HG03103 (cell line): Measurements from ENCODE around the gene FOXL2NB.

Experiments
- ATAC-seq: cut with Tn5 transposase; IDR thresholded peaks from one replicate; pipeline ENCODE4 v1.9.1; 2021; ENCODE audit warnings: low read depth; ENCODE audit not compliant: unreplicated experiment

Gene FOXL2NB

DNA sequence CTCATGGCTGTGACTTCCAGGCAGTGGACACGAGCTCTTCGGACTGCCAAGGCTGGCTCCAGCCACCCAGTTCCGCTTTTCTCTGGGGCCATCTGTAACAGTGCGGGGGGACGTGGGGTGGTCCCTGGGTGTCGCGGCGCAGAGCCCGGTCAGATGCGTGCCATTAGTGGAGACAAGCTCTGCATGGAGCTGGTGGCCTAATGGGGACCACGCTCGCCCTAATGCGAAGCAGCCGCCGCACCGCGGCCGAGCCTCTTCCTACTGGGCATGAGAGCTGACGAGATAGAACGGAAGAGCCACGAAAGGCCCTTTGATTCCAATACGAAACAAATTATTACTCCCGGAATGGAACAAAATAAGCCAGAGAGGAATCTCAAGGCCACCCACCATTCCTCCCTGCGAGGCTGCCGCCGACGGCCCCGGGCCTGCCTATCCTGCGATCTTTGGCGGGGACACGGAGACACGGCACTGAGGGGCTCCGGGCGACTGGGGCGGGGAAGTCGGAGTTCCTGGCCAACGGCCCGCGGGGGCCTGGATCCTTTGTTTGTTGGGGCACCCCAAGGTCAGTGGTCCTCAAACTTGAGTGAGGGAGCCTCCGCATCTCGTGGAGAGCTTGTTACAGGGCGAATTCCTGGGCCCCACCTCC, 18.2 kb upstream of the FOXL2NB start:
- no peak for ATAC-seq

GRCh38 chr3:138933068-138933668, 13.8 kb upstream of the FOXL2NB start:
- no peak for ATAC-seq

GRCh38 chr3:138933981-138934691, 12.9 kb upstream of the FOXL2NB start:
- ATAC-seq = no peak

DNA sequence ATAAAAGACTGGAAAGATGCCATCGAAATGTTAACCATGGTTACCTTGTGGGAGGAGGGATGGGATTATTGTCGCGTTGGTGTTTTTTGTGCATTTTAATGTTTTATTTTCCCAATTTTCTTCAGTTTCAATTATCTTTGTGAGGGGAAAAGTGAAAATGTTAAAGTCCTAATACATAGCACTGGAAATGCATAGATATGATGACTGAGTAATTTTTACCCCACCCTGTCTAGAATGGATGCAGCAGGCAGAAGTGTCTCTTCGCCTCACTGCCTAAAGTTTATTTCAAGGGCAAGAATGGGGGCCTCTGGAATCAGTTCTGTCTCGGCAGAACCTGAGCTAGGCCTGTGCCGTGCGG, 11.5 kb upstream of the FOXL2NB start:
- ATAC-seq = no peak

DNA sequence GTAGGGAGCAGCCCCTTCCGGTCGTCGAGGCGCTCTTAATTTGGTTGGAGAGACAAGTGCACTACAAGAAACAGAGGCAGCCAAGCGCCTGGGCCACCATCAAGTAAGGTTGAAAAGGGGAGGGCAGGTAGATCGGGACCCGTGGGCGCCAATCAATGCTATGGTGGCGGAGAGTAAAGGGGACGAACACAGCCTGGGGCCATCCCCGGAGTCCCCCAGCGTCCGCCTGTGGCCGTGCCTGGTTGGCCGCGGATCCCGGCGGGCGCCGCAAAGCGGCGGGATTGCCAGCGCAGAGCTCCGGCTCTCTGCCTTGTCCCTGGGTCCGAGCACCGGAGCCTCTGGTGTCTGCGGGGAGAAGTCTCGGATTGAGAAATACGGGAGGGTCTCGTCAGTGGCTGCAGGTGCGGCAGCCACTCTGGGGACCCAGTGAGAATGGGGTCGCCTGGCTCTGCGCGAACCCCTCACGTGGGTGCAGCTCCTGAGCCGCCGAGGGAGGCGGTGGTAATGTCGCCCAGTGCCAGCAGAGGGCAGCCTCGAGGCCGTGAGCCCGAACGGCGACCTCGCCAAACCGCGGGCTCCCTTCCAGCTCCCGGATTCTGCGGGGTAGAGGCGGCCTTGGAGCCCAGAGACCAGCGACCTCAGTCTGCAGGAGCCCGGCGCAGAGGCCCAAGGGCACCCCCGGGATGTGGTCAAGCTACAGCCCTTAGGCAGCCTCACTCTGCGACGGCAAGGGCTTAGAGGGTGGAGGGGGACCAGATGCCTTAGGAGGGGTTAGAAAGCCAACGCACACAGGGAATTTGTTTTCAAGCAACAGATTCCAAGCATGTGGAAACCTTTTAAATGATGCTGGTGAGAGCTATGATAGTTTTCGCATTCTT, 10.9 kb upstream of the FOXL2NB start:
- peak; percentile 62 for ATAC-seq

- no peak for ATAC-seq
These were observed 10.0 kb upstream of the FOXL2NB start for GRCh38 chr3:138936741-138937689.

GRCh38 chr3:138937690-138938055, 9.3 kb upstream of the FOXL2NB start:
- ATAC-seq = no peak

DNA sequence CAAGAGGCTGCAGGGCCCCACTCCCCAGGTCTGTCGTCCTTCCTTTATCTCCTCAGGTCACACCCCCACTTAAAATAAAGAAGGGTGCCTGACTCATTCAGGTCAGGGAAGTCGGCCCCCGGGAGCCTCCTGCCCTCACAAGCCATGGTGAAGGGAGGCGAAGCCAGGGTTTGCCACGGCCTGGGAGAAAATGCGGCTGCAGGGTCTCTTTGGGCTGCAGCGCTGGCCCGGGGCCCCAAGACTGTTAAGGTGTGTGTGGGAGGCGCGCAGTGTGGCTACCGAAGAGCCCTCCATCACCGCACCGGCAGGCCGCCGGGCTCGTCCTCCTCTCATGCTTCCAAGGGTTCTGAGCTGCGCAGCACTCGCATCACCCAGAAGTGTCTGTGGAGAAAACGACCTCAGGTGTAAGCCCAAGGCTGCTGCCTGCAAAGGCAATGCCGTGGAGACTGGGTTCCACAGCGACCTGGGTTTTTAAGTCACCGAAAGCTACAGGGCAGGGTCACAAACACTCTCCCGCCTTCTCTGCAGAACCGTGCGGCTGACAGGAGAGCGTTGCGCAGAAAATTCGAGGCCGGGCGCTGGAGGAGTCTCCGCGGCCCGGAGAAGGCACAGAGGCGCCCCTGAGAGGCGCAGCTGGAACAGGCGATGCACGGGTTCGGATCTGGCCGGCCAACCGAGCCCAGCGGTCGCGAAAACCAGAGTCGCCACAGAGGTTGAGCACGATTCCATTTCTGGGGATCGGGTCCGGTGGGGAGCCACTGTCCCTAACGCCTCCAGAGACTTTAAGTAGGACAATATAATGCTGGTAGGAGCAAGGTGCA, 8.8 kb upstream of the FOXL2NB start:
- no peak for ATAC-seq

DNA sequence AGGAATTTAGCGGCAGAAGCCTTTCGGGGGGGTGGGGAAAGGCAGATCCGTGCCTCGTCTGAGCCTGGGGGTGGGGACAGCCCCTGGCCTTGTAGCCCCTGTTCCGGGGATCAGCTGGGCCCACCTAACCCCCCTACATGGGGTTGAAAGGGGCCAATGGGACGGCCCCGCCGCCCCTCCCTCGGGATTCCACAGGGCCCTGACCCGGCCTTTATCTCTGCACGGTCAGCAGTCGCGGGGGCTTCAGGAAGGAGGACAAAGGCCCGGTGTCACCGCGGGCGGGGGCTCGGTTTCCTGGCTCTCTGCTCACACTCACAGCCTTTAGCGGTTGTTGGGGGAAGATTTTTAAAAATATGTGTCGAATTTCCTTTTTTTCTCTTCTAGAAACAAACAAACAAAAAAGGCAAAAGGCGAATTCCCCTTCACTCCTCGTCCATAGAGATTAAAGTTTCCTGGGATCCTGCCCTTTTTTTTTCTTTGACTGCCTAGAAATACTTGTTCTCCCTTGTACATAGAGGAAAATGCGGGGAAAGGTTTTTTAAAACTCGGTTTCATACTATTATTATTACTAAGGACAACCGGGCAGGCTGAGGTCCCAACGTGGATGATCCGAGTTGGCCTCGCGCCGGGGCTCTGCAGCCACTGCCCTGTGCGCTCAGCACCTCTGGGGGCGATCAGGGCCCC, 8.0 kb upstream of the FOXL2NB start:
- no peak for ATAC-seq

DNA sequence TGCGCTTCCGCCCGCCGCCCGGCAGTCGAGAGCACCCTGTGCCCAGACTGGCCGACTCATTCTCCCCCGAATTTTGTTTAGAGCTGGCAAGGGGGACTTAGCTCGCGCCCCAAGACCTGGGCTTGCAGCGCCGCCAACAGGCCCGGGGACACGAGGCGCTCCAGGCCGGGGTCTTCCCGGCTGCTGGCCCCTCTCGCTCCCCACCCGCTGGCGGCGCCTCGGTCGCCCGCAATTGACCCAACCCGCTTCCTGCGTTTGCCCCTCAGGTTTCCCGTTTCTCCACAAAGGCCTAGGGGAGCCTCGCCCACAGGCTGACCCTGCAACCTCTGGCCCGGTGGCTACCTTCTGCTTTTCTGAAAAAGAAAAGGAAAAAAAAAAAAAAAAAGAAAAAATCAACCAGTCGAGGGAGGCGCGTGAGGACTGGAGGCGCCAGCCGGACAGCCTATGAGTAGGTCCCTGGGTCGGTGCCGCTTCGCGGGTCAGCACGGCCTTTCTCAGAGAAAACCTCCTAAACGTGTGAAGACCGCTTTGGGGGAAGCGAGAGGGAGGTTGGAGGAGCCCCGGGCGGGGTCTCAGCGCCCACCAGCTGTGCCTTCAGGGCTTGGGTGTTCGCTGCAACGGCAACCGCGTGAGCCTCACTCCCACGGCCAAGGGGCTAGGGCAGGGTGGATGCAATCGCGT, 7.3 kb upstream of the FOXL2NB start:
- ATAC-seq = no peak

DNA sequence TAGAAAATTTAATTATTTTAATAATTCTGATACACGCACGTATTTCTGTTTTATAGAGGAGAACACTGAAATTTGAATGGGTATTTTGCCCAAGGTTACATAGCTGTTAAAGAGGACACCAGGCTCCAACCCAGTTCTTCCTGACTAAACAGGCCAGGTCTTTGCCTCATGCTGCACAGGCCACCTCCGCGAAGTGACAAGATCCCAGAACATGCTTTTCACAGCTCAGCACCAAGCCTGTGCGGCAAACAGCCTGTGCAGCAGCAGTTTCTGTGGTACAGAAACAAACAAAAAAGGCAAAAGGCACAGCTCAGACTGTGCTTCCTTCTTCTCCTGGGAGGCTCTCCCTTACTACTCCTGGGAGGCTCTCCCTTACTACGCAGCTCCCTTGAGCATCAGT, 6.6 kb upstream of the FOXL2NB start:
- ATAC-seq = no peak

GRCh38 chr3:138941259-138941885, 5.6 kb upstream of the FOXL2NB start:
- ATAC-seq = no peak

- ATAC-seq = no peak
These were observed 4.7 kb upstream of the FOXL2NB start for GRCh38 chr3:138942271-138942670.

- ATAC-seq = no peak
These were observed 4.0 kb upstream of the FOXL2NB start for GRCh38 chr3:138942861-138943623.

DNA sequence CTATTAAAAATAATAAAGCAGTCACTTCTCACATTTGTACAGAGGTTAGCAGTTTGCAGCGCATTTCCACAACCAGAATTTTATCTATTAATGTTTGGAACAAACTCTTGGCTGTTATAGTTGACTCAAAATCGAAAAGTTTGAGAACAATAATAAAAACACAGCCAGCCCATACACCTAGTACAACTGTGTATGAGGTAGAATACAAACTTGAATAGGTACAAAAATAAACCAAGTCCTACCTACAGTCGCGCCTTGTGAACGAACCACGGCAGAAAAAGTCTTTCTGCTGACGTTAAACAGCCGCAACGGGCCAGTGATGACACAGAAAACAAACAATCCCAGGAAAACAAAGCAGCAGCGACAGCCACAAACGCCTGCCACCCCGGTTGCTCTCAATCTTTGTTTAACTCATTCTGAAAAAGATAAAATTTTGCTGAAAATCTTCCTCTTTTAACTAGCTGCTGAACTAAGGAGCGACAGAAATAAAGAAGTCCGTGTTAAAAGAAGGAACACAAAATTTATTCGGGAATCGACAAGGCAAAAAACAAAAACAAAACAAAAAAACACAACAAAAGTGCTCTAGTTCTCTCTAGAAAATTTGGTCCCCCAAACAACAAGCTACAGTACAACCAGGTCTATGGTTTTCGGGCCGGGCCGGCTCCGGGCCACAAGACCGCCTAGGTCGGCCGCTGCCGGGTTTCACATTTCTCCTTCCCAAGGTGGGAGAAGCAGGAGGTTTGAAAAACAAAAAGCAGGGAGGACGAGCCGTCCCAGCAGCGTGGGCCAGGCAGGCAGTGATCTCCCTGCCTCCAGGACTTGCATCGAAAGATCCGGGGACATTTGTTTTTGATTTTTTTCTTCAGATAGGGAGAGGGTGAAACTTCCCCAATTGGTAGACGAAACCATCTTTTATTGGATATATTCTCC, 3.0 kb upstream of the FOXL2NB start:
- no peak for ATAC-seq

GRCh38 chr3:138944654-138944928, 2.4 kb upstream of the FOXL2NB start:
- no peak for ATAC-seq
